IPS-NIHi7 (cell line): ENCODE measurements around the gene CCDC194.

Experiments used
- DNase-seq: peaks from one replicate; pipeline ENCODE4 v3.0.0; 2012; ENCODE audit warnings: mixed read lengths; ENCODE audit errors: extremely low spot score

Gene CCDC194, protein sequence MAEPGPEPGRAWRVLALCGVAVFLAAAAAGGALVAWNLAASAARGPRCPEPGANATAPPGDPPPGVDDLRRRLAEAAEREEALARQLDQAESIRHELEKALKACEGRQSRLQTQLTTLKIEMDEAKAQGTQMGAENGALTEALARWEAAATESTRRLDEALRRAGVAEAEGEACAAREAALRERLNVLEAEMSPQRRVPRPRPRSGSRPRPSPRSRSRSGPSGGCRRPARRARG

DNA sequence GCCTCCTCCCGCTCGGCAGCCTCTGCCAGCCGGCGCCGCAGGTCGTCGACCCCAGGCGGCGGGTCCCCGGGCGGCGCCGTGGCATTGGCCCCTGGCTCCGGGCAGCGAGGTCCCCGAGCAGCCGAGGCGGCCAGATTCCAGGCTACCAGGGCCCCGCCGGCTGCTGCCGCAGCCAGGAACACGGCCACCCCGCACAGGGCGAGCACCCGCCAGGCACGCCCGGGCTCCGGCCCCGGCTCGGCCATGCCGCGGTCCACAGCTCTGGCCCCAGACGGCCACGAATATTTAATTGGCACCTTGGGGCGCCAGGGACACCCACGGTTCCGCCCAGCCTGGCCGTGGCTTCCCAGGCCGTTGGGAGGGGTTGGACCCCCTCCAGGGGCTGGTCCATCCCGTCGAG, at the start of gene CCDC194:
Gene CCDC194 (minus strand): TSS at position 283 of the 400 bp plus-strand sequence. CDS start 38 bp downstream, at position 245.
- DNase-seq, result no peak

DNA sequence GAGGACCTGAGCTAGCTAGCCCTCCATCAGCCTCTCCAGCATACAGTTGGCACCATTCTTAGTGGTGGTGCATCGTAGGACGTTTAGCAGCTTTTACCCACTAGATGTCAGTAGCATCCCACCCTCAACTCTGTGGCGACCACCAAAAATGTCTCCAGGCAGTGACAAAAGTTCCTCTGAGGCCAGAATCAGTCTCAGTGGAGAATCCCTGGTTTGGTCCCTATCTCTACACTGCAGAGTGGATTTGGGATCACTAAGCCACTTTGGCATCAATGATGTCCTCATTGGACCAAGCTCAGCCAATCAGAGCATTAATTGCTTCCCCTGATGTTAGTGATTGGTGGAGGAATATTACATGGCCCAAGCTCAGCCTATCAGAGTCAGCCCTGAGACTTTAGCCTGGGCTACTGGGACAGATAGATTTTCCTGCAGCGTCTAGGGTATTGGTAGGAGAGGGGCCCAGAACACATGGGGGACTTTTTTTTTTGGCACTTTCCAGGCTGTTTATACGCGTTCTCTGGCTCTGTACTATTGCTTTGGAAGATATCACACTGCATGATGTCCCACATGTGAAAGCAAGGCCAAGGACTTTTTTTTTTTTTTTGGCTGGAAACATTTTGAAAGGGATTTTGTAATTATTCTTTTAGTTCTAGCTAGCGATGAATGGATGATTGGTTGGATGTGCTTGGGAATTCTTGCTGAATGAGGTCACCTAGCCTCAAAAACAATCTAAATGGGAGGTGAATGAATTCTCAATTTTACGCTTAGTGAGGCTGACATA, 47.4 kb upstream of the CCDC194 start:
- DNase-seq, result peak; percentile 64

DNA sequence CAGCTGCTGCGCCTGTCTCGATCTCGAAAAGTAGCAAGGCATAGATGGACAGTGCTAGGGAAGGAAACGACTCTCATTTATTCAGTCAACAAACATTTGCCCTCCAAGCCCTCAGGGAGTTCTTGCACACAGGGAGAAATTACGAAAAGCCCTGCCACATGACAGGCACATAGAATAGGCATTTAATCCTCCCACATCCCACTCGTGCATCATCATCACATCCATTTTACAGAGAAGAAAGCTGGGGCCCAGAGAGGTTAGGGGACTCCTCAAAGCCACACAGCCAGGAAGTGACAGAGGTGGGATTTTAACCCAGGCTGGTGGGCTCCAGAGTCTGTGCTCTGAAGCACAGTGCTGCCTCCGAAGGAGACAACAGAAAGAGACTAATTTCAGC, 42.9 kb upstream of the CCDC194 start:
- DNase-seq, result no peak

DNA sequence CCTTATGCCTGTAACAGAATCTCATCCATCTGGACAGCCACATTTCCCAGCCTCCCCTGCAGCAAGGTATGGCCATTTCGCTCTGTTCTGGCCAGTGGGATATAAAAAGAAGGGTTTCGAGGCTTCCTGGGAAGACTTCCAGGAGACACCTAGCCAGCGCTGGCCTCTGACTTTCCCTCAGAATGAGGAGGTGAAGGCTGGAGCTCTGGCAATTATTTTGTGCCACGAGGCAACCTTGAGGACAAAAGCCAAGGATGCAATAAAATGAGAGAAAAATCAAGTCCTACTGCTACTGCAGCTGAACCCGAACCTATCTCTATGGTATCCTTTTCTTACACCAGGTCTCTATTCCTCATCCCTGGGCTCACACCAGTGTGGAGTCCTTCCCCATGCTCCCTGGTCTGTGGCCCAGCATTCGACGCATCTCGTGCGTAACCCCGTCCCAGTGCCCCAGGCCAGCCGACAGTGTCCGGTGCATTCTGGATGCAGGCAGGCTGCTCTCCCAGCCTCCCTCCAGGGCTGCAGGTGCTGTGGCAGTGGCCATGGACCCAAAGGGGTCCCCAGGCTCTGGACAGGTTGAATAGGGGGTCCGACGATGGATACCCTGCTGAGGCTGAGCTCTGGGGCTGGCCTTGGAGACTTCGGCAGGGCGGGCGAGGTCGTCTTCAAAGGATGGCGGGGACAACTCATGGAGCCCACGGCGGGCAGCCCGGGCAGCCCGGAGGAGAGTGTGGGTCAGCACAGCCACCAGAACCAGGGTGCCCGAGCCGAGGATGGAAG, 42.3 kb upstream of the CCDC194 start:
- no peak for DNase-seq

DNA sequence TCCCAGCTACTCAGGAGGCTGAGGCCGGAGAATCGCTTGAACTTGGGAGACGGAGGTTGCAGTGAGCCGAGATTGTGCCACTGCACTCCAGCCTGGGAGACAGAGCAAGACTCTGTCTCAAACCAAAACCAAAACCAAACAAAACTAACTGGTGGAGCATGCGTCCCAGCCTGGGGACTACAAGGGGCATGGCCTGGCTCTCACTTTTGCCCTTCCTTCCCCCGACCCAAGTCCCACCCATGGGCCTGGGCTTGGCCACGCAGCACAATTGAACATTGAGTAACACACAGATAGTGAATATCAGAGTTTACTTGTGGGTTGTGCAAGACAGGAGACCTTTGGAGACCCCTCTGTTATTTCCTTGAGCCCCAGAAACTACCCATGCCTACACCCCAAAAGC, 41.2 kb upstream of the CCDC194 start:
- no peak for DNase-seq

DNA sequence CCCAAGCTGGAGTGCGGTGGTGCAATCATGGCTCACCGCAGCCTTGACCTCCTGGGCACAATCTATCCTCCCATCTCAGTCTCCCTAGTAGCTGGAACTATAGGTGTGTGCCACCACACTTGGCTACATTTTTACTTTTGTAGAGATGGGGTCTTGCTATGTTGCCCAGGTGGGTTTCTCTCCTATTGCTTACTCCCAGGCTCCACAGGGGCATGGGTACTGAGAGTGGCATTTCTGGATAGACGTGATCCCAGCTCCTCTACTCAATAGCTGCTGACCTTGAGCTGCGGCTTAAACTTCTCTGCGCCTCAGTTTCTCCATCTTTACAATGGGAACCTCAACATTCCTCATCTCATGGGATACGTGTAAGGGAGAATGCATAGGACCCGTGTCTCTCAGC, 37.4 kb upstream of the CCDC194 start:
- DNase-seq, result no peak

DNA sequence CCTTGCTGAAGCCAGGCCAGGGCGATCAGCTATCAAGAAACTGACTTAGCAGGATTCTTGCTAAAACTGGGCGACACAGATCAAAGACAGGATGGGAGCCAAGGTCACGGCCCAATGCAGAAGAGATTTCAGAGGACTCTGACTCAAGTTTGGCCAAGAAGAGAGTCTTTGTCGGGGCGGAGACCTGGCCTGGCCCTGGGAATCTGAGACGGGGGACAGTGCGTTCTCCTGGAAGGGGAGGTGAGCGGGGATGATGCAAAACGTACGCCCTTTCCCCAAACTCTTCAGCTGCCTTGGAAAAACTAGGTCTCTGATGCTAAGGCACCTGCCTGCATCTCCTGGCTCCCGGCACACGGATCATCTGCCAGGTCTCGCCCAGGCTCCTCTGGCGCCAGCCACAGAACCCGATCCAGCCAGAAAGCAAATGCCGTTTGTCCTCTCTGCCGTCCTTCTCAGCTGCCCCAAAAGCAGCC, 35.7 kb upstream of the CCDC194 start:
- DNase-seq, result no peak

DNA sequence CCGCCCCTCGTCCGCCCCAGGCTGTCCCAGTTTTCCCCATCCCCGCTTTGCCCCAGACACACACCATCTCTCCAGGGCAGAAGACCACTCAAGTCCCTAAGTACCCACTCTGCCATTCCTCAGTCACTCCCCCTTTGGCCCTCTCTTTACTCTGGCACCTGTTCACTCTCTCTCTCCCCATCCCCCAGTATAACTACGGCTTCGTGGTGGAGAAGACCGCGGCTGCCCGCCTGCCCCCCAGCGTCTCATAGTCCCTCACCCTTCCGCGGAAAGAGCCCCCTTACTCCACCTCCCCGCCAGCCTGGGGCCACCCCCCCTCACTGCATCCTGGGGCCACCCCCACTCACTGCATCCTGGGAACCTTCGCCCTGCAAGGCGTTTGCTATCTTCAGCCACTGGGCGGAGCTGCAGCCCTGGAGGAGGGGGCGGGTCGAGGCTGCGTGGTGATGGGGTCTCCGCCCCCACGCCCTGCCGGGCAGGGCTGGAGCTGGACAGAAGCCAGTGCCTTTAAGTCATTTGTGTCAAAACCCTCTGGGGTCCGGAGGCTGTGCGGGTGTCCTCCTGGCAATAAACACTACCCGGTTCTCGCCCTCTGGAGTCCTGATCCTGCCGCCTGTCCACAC, 30.9 kb upstream of the CCDC194 start:
- DNase-seq, result peak; percentile 93

DNA sequence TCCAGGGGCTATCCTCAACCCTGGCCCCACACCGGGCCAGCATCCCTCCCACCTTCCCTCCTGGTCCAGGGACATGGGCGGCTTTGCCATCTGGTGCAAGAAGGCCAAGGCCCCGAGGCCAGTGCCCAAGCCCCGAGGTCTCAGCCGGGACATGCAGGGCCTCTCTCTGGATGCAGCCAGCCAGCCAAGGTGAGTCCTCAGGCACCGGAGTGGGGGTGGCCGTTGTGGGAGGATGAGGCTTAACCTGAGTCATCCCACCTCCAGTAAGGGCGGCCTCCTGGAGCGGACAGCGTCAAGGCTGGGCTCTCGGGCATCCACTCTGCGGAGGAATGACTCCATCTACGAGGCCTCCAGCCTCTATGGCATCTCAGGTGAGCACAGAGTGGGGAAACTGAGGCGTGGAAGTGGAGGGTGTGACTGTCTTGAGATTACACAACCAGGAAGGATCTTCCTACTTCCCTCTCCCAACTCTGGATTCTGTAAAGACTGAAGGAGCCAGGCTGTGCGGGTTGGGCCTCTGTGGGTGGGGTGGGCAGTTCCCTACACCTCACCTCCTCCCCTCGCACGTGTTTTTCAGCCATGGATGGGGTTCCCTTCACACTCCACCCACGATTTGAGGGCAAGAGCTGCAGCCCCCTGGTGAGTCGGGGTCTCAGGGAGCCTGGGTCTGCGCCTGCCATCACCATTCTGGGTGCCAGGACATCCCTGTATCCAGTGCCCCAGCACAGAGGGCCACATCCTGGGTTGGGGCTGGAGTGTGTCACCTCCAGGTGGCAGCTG, 29.6 kb upstream of the CCDC194 start:
- DNase-seq, result no peak

DNA sequence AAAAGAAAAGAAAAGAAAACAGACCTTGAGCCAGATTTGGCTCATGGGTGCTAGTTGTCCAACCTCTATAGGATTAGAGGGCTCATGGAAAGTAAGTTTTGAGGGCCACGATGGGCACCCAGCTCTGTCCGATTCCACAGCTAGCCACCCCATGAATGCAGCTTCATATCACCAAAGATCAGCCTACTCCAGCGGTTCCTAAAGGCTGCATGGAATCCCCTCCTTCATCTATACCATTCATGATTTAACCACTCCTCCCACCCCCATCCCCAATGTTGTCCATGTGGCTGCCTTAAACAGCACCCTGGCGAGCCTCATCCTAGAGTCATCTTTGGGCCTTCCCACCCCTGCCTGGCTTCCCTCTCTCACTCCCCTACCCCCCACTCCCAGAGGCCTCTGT, 27.9 kb upstream of the CCDC194 start:
- no peak for DNase-seq

DNA sequence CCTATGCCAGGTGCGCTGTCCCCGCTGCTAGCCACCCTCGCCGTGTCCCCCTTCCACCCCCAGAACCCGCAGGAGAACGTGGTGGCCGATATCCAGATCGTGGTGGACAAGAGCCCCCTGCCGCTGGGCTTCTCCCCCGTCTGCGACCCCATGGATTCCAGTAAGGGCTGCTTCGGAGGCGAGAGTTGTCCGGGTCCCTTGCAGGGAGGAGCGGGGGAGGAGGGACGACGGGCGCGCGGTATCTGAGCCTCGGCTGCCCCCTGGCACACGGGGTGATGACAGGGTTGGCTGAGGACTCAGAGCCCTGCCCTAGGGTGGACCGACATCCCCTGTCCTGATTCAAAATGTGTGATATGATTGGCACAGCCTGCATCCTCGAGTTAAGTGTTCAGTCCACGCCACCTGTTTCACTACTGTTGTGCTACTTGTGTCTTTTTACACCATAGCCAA, 26.5 kb upstream of the CCDC194 start:
- peak; percentile 58 for DNase-seq

DNA sequence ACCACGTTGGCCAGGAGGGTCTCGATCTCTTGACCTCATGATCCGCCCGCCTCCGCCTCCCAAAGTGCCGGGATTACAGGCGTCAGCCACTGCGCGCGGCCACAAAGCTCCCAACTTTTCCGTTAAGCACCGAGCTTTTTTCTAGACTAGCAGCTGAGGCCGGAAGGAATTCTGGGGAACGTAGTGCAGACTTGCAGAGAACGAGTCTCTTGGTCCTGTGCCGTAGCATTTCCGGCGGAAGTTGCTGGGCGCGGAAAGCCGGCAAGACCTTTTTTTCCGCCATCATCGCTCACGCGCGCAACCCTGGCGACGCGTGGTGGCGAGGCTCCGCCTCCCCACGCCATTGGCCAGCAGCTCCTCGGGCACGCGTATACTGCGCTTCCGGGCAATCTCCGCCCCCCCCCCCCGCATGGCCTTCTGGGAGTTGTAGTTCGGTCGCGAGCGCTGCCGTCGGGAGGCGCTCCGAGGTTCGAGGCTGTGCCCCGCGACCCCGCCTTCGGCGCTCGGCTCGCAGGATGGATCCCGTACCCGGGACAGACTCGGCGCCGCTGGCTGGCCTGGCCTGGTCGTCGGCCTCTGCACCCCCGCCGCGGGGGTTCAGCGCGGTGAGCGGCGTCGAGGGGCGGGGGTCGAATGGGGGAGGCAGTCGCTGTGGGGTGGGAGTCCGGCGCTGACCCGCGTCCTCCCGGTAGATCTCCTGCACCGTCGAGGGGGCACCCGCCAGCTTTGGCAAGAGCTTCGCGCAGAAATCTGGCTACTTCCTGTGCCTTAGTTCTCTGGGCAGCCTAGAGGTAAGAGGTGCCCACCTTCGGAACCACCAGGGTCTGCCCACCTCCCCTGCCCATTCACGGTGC, 25.9 kb upstream of the CCDC194 start, which contains the start of gene MVB12A:
Gene MVB12A (plus strand): TSS at position 427 of the 854 bp plus-strand sequence. CDS start 89 bp downstream, at position 516.
- DNase-seq, result peak; percentile 97

DNA sequence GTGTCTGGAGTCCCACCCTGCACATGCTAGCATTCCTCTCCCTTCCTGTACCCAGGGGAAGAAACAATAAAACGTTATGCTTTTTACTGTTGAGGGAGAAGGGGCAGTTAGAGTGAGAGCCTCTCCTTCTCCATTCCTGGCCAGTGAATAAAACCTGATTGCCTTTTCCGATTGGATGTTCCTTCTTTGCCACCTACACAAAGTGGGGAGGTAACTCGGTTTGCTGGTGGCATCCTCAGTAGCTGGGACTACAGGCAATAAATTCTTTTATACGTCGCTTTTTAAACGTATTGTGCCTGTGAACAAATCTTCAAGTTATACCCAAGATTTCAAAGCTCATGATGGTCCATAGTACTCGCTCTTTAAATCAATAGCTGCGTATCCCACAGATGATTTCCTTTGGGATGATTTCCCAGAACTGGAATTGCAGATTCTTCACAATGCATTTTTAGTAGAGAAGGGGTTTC, 25.2 kb upstream of the CCDC194 start:
- DNase-seq, result no peak

DNA sequence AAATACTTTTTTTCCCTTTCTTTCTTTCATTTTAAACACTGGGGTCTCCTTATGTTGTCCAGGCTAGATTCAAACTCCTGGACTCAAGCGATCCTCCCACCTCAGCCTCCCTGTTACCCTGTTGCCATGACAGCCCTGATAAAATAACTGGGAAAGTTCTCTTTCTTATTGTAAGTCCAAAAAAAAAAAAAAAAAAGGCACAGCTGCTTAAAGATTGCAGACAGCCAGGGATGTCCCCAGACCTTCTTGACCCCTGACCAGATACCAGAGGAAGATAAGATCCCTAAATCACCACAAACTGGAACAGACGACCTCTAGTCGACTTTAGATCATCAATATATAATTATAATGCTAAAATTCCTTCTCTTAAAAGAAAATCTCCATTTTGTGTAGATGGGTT, 24.7 kb upstream of the CCDC194 start:
- no peak for DNase-seq

DNA sequence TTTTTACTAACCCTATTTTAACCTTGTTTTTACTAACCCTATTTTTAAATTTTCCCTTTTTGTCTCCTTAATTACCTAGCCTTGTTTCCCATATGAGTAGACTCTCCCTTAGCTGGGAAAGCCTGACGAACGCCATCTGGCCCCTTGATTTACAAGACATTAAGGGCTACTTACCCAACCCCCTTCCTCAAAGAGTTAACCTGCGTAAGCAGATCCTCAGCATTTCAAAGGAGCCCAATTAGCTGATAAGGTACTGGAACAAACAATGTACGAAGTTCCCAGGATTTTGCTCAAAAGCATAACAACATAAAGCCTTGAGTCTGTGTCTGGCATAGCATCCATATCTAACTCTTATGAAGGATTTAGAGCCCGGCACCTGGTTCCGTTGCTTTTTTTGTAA, 21.1 kb upstream of the CCDC194 start:
- no peak for DNase-seq

DNA sequence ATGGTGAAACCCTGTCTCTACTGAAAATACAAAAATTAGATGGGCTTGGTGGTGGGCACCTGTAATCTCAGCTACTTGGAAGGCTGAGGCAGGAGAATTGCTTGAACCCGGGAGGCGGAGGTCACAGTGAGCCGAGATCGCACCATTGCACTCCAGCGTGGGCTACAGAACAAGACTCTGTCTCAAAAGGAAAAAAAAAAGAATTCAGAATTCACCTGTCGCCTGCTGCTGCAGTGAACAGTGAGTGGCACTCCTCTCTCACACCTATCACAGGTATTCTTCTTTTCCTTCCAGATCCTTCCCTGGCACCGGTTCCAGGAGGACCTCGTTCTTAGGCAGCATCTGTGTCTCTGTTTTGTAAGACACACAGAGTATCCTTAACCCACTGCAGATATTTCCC, 20.1 kb upstream of the CCDC194 start:
- DNase-seq, result no peak

DNA sequence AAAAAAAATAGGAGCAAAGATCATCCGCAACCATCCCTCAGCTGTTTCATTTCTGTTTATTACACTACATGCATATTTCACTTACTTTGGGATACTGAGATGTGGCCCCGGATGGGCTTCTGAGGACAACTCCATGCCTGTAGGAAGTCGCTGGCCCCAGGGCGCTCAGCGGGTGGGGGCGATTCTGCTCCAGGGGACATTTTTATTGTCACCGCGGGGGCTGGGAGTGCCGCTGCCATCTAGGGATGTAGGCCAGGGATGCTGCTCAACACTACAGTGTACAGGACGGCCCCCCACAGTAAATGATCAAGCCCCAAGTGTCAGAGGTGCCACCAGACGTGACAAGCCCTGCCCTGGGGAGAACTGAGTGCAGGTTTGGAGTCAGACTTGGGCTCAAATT, 17.8 kb upstream of the CCDC194 start:
- DNase-seq, result no peak

DNA sequence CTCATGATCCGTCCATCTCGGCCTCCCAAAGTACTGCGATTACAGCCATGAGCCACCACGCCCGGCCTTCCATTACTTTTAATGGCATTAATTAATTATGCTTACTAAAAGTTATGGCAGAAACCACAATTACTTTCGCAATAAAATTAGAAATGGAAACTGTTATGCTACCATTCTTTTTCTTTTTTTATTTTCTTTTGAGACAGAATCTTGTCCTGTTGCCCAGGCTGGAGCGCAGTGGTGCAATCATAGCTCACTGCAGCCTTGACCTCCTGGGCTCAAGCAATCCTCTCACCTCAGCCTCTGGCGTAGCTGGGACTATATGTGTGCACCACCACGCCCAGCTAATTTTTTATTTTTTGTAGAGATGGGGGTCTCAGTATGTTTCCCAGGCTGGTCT, 16.0 kb upstream of the CCDC194 start:
- no peak for DNase-seq

DNA sequence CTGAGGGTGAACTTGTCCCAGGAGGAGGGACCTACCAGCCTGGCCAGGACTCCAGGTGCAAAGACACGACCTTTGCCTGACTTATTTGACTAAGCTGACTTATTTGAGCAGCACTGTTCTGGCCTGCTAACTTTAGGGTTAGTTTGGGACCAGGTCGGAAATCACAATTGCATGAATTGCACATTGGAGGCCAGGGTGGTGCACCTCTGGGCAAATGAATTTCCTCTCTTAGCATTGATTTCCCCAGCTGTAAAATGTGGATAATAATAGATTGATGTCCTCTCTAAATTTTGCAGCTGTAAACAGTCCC, 12.8 kb upstream of the CCDC194 start:
- no peak for DNase-seq
